GM15510 (cell line): ENCODE data around the gene C1orf21.

Experiments
- POLR2A ChIP-seq: IDR thresholded peaks from 3 replicates; pipeline ENCODE4 v1.6.1; 2011; ENCODE audit warnings: borderline replicate concordance; ENCODE audit not compliant: insufficient read length; ENCODE audit errors: extremely low read depth

C1orf21 gene

DNA sequence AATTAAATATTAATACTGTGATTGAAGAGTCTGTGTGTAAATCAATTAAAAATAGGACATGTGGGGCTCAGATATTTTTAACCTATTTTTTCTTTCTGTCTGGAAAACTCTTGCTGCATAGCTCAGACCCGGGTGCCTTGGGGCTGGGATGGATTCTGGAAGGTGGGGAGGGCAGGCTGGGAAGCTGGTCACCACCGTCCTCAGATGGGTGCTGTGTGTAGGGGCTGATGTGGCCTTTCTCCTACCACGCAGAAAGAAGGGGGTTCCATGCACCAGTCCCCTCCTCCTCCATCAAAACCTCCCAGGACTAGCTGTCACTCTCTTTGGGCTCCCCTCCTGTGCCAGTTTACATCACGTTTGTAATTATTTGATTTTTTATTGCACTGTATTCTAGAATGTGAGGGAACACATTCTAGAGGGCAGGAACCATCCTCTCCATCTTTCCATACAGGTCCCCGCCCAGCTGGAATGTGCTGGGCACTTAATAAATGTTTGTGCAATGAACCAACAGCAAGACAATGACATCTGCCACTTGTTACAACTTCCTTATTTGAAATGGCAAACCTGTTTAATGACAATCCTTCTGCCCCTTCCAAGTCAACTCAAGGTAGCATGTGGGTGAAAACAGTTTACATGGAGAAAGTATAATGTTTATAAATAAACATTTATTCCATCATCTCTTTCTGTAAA, 263.5 kb downstream of the C1orf21 start:
- no peak for TF ChIP-seq POLR2A

- TF ChIP-seq POLR2A = no peak
These were observed 268.4 kb downstream of the C1orf21 start for GRCh38 chr1:184655185-184655584.

- no peak for TF ChIP-seq POLR2A
These were observed 269.4 kb downstream of the C1orf21 start for GRCh38 chr1:184656221-184656620.

DNA sequence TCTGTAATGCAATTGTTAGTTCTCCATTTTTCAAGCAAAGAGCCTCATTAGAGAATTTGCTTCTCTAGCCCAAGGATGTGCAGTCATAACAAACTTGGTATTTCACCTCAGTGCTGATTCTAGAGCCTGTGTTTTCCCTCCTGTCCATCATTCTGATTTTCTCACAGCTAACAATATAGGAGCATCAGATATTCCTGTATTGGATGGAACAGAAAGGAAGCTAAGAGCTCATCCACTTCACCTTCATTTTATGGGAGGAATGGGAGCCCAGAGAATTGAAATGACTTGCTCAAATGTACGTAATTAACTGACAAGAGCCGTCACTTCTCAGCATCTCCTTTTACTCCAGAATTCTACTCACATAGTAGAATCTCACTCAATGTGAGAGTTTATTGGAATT, 271.2 kb downstream of the C1orf21 start:
- TF ChIP-seq POLR2A = no peak

DNA sequence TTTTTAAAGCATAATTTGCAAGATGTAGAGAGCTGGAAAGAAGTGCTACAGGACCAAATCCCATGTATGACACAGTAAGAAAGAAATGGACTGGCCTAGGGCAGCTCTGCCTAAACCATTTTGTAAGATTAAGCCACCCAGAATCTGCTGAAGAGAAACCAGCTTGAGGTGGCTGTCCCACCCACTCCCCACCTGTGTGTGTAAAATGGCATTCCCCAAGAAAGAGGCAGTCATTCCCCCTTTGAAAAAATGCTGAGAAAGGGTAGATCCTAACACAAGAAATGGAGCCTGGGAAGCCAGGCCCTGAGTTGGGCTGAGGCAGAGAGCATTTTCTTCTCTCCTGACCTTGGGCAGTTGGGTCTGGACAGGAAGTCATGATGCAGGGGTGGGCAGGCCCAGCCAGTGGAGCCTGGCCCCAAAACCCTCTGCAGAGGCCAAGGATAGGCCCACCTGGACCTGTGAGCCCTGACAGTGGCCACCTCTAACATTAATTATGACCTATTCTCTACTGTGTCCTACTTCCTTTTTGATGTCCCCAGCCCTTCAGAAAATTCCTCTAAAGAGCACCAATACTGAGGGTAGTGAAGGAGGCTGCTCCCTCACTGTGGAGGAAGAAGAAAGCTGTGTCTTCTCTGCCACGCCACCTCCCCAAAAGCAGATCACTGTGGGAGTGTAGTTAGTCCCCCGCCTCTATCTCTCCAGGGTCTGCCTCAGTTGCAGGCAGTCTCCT, 273.8 kb downstream of the C1orf21 start:
- TF ChIP-seq POLR2A = no peak

DNA sequence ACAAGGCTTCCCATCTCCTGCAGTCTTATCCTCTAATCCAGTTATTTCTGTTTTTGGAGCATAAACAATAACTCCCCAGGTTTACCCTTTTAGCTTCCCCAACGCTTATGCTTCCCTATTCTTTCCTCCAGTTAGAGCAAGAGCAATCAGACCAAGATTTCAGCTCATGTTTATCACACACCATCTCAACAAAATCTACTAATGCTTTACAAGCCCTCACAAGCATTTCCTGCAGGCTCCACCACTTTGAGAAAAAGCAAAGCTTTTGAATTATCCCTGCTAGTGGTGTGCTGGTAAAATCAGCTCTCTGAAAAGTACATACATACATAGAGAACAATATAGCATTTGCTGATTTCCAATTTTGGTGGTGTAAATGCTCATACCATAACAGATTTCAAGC, 275.0 kb downstream of the C1orf21 start:
- no peak for TF ChIP-seq POLR2A

- no peak for TF ChIP-seq POLR2A
These were observed 277.3 kb downstream of the C1orf21 start for GRCh38 chr1:184664042-184664660.

- TF ChIP-seq POLR2A = no peak
These were observed 277.8 kb downstream of the C1orf21 start for GRCh38 chr1:184664661-184665060.

DNA sequence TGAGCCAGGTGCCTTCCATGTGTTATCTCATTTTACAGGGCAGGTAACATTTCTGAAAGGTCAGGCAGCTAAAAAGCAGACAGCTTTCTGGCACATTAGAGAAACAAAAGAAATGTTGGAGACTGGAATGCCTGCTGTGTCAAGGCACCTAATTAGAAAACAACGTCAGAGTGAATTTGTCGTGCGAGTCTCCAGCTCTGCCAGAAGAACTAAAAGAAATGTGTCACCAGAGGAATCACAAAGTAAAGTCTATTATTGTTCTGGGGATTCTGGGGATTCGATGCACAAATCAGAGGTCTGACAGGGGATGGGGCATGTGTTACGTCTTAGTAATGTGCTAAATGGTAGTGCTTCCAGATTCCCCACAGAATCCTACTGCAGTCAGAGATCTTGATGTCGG, 278.5 kb downstream of the C1orf21 start:
- no peak for TF ChIP-seq POLR2A

- TF ChIP-seq POLR2A = no peak
These were observed 282.6 kb downstream of the C1orf21 start for GRCh38 chr1:184669391-184669790.

DNA sequence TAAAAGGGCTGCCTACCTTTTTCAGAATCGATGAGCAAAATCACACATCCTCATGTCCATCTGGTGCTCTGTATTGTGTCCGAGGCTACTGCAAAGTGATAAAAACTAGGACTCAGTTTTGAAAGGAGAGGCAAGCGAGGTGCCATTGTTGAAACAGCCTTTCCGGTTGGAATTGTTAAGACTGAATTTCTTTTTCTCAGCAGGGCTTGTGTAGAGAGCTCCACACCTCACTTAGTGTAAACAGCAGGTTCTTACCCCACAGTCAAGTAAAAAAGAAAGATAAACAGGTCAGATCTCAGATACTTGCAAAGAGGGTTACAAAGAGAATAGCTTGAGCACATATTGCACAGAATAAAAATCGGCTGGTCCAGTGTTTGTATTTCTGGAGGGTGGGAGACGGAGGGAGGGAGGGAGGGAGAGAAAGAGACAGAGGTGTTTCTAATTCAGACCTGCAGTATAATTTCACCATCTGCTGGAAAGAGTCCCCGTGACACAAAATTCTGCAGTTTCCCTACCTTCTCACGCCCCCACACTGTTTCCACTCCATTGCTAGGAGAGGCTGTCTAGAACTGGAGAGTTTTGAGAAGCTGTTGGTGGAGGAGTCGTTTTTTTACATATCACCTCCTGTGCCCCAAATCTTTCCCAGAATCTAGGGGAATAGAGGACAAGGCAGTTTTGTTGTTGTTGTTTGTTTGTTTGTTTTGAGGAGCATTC, 285.3 kb downstream of the C1orf21 start:
- no peak for TF ChIP-seq POLR2A

DNA sequence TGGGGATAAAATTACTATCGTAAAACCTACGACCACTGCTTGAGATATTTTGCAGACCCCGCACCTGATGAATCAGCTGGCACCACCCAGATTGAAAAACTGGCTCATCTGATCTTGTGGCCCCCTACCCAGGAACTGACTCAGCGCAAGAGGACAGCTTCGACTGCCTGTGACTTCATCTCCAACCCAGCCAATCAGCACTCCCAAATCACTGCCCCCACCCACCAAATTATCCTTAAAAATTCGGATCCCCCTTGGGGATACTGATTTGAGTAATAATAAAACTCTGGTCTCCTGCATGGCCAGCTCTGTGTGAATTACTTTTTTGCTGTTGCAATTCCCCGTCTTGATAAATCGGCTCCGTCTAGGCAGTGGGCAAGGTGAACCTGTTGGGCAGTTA, 286.5 kb downstream of the C1orf21 start:
- TF ChIP-seq POLR2A = no peak

GRCh38 chr1:184677344-184677743, 290.5 kb downstream of the C1orf21 start:
- TF ChIP-seq POLR2A = no peak
